GM12878 (cell line): ENCODE data around the gene CSNK1G1. TPM values are rescaled to one million over a fixed set of nuclear protein-coding genes. Genes with fewer than 3 reads are reported as not detected.

Source experiments
- ATAC-seq: fragments of 200-7000 bp; cut with Tn5 transposase; 3 replicates; pipeline ENCODE4 v1.9.1; 2020; ENCODE audit warnings: mild to moderate bottlenecking, moderate library complexity
- BruUV-seq: library from RNA; stranded (reverse); fragments of 400-500 nt; replicated peaks from 2 replicates; lab custom pipeline; 2021; lab: Mats Ljungman, UMichigan
- CTCF ChIA-PET: fragments of 300-600 bp; sonication (Branson Sonifier 250); formaldehyde crosslinking; extraction: SDS; loops from one replicate; lab custom pipeline; 2021; ENCODE audit warnings: inconsistent platforms; lab: Yijun Ruan, JAX
- POLR2A ChIA-PET: fragments of 350-600 bp; formaldehyde crosslinking; extraction: SDS; loops from one replicate; lab custom pipeline; 2021; ENCODE audit warnings: inconsistent platforms; lab: Charles Lee
- RAD21 ChIA-PET: fragments of 300-600 bp; sonication (Branson Sonifier 250); formaldehyde crosslinking; loops from one replicate; lab custom pipeline; 2023; ENCODE audit warnings: antibody characterized with exemption; ENCODE audit not compliant: unreplicated experiment; lab: Charles Lee
- SMC1A ChIA-PET: fragments of 300-600 bp; sonication (Branson Sonifier 250); formaldehyde crosslinking; loops from one replicate; lab custom pipeline; 2023; ENCODE audit not compliant: unreplicated experiment, uncharacterized antibody; lab: Charles Lee
- DNase-seq: peaks from one replicate; pipeline ENCODE4 v3.0.0-alpha.2; 2011; ENCODE audit warnings: low read depth, low spot score
- FAIRE-seq: peaks from 3 replicates; lab custom pipeline; 2011; peaks lifted over from hg19 to GRCh38; lab: Jason Lieb, UNC
- H2AFZ ChIP-seq: 2 replicates; pipeline ENCODE4 v1.6.0; 2011; ENCODE audit warnings: low read depth, low read length, control low read depth; ENCODE audit not compliant: control insufficient read depth
- H3K27ac ChIP-seq: 2 replicates; pipeline ENCODE4 v1.5.1; 2011; ENCODE audit warnings: control low read depth; ENCODE audit not compliant: control insufficient read depth, insufficient read depth
- H3K27me3 ChIP-seq, 2 experiments: replicated peaks in 1 of 2; 2 replicates each; pipeline versions ENCODE4 v1.6.0 to v1.6.1; 2011; ENCODE audit warnings: low read length in 1 of 2; ENCODE audit not compliant: control insufficient read depth in 2 of 2, insufficient read depth in 2 of 2
- H3K36me3 ChIP-seq, 2 experiments: 2 replicates each; pipeline ENCODE4 v1.5.1; 2011; ENCODE audit warnings: low read length in 1 of 2; ENCODE audit not compliant: control insufficient read depth in 2 of 2, insufficient read depth in 2 of 2
- H3K4me1 ChIP-seq: 2 replicates; pipeline ENCODE4 v1.6.1; 2011; ENCODE audit warnings: mild to moderate bottlenecking, low read length, moderate library complexity, mixed read lengths; ENCODE audit not compliant: control insufficient read depth, insufficient read depth
- H3K4me2 ChIP-seq: 2 replicates; pipeline ENCODE4 v1.6.0; 2011; ENCODE audit warnings: control low read depth; ENCODE audit not compliant: control insufficient read depth, insufficient read depth
- H3K4me3 ChIP-seq: fragments of 200-600 bp; sonication (generic); 2 replicates; pipeline ENCODE4 v1.5.1; 2016
- H3K79me2 ChIP-seq: 2 replicates; pipeline ENCODE4 v1.6.0; 2011; ENCODE audit warnings: low read length; ENCODE audit not compliant: control insufficient read depth, insufficient read depth
- H3K9ac ChIP-seq: 2 replicates; pipeline ENCODE4 v1.8.0; 2011; ENCODE audit warnings: low read length, control low read depth, mixed read lengths; ENCODE audit not compliant: control insufficient read depth, insufficient read depth
- H3K9me3 ChIP-seq: replicated peaks from 3 replicates; pipeline ENCODE4 v1.5.1; 2011; ENCODE audit warnings: mild to moderate bottlenecking, low read length; ENCODE audit not compliant: control insufficient read depth, insufficient read depth
- H4K20me1 ChIP-seq: 2 replicates; pipeline ENCODE4 v1.6.0; 2011; ENCODE audit not compliant: control insufficient read depth, insufficient read depth
- ASH2L ChIP-seq: fragments of 300-600, 200-600 bp; sonication (generic); IDR thresholded peaks from 2 replicates; pipeline ENCODE4 v1.6.1; 2017; ENCODE audit warnings: low read depth, mild to moderate bottlenecking, borderline replicate concordance
- DPF2 ChIP-seq: fragments of 450-650 bp; IDR thresholded peaks from 2 replicates; pipeline ENCODE4 v1.6.1; 2017; ENCODE audit warnings: mild to moderate bottlenecking
- ESRRA ChIP-seq: IDR thresholded peaks from 2 replicates; pipeline ENCODE4 v1.6.1; 2012; ENCODE audit warnings: mild to moderate bottlenecking, low read length, improper control_type of control experiment
- GABPA ChIP-seq: IDR thresholded peaks from 2 replicates; pipeline ENCODE4 v1.6.1; 2014; ENCODE audit warnings: antibody characterized with exemption, low read depth, mild to moderate bottlenecking, inconsistent platforms
- IKZF1 ChIP-seq: fragments of 450-650 bp; conservative IDR thresholded peaks from 2 replicates; pipeline ENCODE4 v1.6.1; 2017; ENCODE audit warnings: antibody characterized with exemption, mild to moderate bottlenecking
- LARP7 ChIP-seq: fragments of 450-650 bp; IDR thresholded peaks from 2 replicates; pipeline ENCODE4 v1.6.1; 2017; ENCODE audit warnings: mild to moderate bottlenecking
- NFYB ChIP-seq: IDR thresholded peaks from 2 replicates; pipeline ENCODE4 v1.6.1; 2011; ENCODE audit warnings: low read depth, mild to moderate bottlenecking, low read length, improper control_type of control experiment, moderate library complexity; ENCODE audit not compliant: insufficient read depth
- POLR2A ChIP-seq: IDR thresholded peaks from 2 replicates; pipeline ENCODE4 v1.6.1; 2011; ENCODE audit warnings: low read depth, mild to moderate bottlenecking, low read length
- SMC3 ChIP-seq: IDR thresholded peaks from 2 replicates; pipeline ENCODE4 v1.6.1; 2011; ENCODE audit warnings: low read length, improper control_type of control experiment, borderline replicate concordance
- SREBF1 ChIP-seq: IDR thresholded peaks from 2 replicates; pipeline ENCODE4 v1.6.1; 2012; ENCODE audit warnings: mild to moderate bottlenecking, low read length
- SUPT20H ChIP-seq: IDR thresholded peaks from 2 replicates; pipeline ENCODE4 v1.6.1; 2011; ENCODE audit warnings: low read depth, mild to moderate bottlenecking, low read length, moderate library complexity, borderline replicate concordance; ENCODE audit not compliant: control insufficient read depth
- TARDBP ChIP-seq: IDR thresholded peaks from 2 replicates; pipeline ENCODE4 v1.6.1; 2016; ENCODE audit warnings: borderline replicate concordance
- ZSCAN29 ChIP-seq: fragments of 450-650 bp; IDR thresholded peaks from 2 replicates; pipeline ENCODE4 v1.6.1; 2017; ENCODE audit warnings: mild to moderate bottlenecking, moderate library complexity
- WGBS: methylation state at CpG from one replicate; pipeline ENCODE4 v1.1.6; 2016; ENCODE audit warnings: low lambda C conversion rate; ENCODE audit not compliant: insufficient replicate concordance, insufficient coverage; ENCODE audit errors: missing lambda C conversion rate; 5-methylcytosine and 5-hydroxymethylcytosine counted together
- in situ Hi-C: fragments of 300-500 bp; cut with MboI; formaldehyde crosslinking; loops from 9 replicates; pipeline ENCODE4 v1.14.3; 2018; ENCODE audit warnings: mixed read lengths
- intact Hi-C: fragments of 100-400 bp; cut with micrococcal nuclease; formaldehyde crosslinking; loops from one replicate; pipeline ENCODE4 v1.14.2; 2022; ENCODE audit not compliant: unreplicated experiment
- polyA plus RNA-seq, 11 experiments: library from polyadenylated mRNA; depleted of rRNA in 4 of 11; unstranded in 6 of 11; stranded (reverse) in 5 of 11; fragments of >200 nt; fragmentation: Nextera tagmentation in 4 of 11; fragmentation: Illumina TruSeq in 1 of 11; extraction: Ambion mirVana in 4 of 11; extraction: Trizol in 1 of 11; gene quantifications; 1 replicate in 1 of 11; 2 replicates in 10 of 11; pipeline versions ENCODE4 v1.2.1 to v1.2.3, GENCODE V29; 2011 to 2016; ENCODE audit warnings: inconsistent platforms in 2 of 11, missing spikeins in 2 of 11, low read depth in 1 of 11
- total RNA-seq, 4 experiments: library from RNA; depleted of rRNA in 3 of 4; stranded (reverse); fragments of >200 nt in 3 of 4; fragmentation: Illumina TruSeq in 1 of 4; extraction: Trizol in 1 of 4; gene quantifications; 2 replicates each; pipeline versions ENCODE4 v1.2.1 to v1.2.3, GENCODE V29; 2013 to 2021
- TF ChIP-seq, protein P1 (sequence below): fragments of 450-650 bp; conservative IDR thresholded peaks from 2 replicates; pipeline ENCODE4 v1.6.1; 2017; ENCODE audit warnings: mild to moderate bottlenecking, moderate library complexity
- TF ChIP-seq, protein P2 (sequence below): IDR thresholded peaks from 2 replicates; pipeline ENCODE4 v1.6.1; 2012; ENCODE audit warnings: low read depth, low read length, improper control_type of control experiment
- TF ChIP-seq, protein P3 (sequence below): fragments of 450-650 bp; IDR thresholded peaks from 2 replicates; pipeline ENCODE4 v1.6.1; 2018; ENCODE audit warnings: mild to moderate bottlenecking, low read depth, moderate library complexity; ENCODE audit not compliant: partially characterized antibody
- TF ChIP-seq, protein P4 (sequence below): IDR thresholded peaks from 2 replicates; pipeline ENCODE4 v1.6.1; 2012; ENCODE audit warnings: low read depth, low read length, improper control_type of control experiment

CSNK1G1 gene
- total and polyA plus RNA-seq, 10 of the 15 experiments (the other 5 are each of a cell fraction or from before 2014, with no cell fraction given), result 6.1 to 23.4 (median 15.3) TPM

GRCh38 chr15:64324165-64324877 is 31.7 kb downstream of the CSNK1G1 start (continued):
- TF ChIP-seq, protein P1, sequence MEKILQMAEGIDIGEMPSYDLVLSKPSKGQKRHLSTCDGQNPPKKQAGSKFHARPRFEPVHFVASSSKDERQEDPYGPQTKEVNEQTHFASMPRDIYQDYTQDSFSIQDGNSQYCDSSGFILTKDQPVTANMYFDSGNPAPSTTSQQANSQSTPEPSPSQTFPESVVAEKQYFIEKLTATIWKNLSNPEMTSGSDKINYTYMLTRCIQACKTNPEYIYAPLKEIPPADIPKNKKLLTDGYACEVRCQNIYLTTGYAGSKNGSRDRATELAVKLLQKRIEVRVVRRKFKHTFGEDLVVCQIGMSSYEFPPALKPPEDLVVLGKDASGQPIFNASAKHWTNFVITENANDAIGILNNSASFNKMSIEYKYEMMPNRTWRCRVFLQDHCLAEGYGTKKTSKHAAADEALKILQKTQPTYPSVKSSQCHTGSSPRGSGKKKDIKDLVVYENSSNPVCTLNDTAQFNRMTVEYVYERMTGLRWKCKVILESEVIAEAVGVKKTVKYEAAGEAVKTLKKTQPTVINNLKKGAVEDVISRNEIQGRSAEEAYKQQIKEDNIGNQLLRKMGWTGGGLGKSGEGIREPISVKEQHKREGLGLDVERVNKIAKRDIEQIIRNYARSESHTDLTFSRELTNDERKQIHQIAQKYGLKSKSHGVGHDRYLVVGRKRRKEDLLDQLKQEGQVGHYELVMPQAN, result no peak
- no peak for TF ChIP-seq SUPT20H
- no peak for TF ChIP-seq SMC3
- TF ChIP-seq ESRRA, result no peak
- TF ChIP-seq NFYB, result no peak

DNA sequence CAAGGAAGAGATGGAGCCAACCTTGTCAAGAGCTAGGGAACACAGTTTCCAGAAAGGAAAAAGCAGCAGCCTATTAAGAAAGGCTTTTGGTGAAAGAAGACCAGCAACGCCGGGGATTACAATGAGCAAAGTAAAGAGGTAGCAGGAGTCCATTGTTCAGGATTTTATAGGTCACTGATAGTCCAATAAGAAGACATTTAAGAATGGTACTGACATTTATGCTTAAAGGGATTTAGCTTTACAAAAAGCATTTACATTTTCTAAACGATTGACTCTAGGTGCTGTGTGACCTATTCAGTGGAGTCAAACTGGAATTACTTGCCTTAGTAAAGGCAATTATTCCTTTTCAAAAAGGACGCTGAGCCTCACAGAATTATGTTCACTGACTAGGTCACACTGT is 40.8 kb downstream of the CSNK1G1 start:
- FAIRE-seq, result no peak
- RAD21 ChIA-PET, result no interaction called here
- no peak overlapping the region for H3K27ac ChIP-seq
- H3K9me3 ChIP-seq, result no peaks in the 10 kb centered on the region
- no peak for ATAC-seq
- CTCF ChIA-PET, result interaction anchor here (2.1 kb wide), 1 partner anchor 10 kb away, joined by 5 read pairs; no protein-coding TSS in a partner anchor
- SMC1A ChIA-PET, result interaction anchor here (1.2 to 1.4 kb wide), 2 partner anchors 10 to 94 kb away, joined by 3 to 5 read pairs; no protein-coding TSS in a partner anchor
- in situ Hi-C loops, result no loop called here
- H3K27me3 ChIP-seq, result no peaks in the 10 kb centered on the region
- BruUV-seq, result no TSS peak
- H3K4me1 ChIP-seq, result no peaks in the 10 kb centered on the region
- intact Hi-C loops, result no loop called here
- H3K79me2 ChIP-seq, result no peaks in the 10 kb centered on the region; the same call in 1 of the 2 replicates
- no peak overlapping the region for H2AFZ ChIP-seq
- H4K20me1 ChIP-seq, result no peaks in the 10 kb centered on the region
- DNase-seq, result no peak
- H3K36me3 ChIP-seq, result no peaks in the 10 kb centered on the region; a peak in 1 of 4 replicates
- no peak overlapping the region for H3K4me2 ChIP-seq
- 92% methylated on average over 4 of the region's 4 CpGs for WGBS
- H3K4me3 ChIP-seq, result no peak overlapping the region
- POLR2A ChIA-PET, result interaction anchor here (0.5 to 1.1 kb wide), 2 partner anchors 10 to 42 kb away, joined by 3 to 5 read pairs; no protein-coding TSS in a partner anchor
- H3K9ac ChIP-seq, result no peak overlapping the region
- TF ChIP-seq IKZF1, result no peak
- no peak for TF ChIP-seq DPF2
- no peak for TF ChIP-seq POLR2A
- TF ChIP-seq, protein P2, sequence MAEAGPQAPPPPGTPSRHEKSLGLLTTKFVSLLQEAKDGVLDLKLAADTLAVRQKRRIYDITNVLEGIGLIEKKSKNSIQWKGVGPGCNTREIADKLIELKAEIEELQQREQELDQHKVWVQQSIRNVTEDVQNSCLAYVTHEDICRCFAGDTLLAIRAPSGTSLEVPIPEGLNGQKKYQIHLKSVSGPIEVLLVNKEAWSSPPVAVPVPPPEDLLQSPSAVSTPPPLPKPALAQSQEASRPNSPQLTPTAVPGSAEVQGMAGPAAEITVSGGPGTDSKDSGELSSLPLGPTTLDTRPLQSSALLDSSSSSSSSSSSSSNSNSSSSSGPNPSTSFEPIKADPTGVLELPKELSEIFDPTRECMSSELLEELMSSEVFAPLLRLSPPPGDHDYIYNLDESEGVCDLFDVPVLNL, result no peak
- TF ChIP-seq ZSCAN29, result no peak
- no peak for TF ChIP-seq GABPA
- no peak for TF ChIP-seq TARDBP
- TF ChIP-seq, protein P3, sequence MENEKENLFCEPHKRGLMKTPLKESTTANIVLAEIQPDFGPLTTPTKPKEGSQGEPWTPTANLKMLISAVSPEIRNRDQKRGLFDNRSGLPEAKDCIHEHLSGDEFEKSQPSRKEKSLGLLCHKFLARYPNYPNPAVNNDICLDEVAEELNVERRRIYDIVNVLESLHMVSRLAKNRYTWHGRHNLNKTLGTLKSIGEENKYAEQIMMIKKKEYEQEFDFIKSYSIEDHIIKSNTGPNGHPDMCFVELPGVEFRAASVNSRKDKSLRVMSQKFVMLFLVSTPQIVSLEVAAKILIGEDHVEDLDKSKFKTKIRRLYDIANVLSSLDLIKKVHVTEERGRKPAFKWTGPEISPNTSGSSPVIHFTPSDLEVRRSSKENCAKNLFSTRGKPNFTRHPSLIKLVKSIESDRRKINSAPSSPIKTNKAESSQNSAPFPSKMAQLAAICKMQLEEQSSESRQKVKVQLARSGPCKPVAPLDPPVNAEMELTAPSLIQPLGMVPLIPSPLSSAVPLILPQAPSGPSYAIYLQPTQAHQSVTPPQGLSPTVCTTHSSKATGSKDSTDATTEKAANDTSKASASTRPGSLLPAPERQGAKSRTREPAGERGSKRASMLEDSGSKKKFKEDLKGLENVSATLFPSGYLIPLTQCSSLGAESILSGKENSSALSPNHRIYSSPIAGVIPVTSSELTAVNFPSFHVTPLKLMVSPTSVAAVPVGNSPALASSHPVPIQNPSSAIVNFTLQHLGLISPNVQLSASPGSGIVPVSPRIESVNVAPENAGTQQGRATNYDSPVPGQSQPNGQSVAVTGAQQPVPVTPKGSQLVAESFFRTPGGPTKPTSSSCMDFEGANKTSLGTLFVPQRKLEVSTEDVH, result no peak
- no peak for TF ChIP-seq ASH2L
- no peak for TF ChIP-seq SREBF1
- TF ChIP-seq, protein P4, sequence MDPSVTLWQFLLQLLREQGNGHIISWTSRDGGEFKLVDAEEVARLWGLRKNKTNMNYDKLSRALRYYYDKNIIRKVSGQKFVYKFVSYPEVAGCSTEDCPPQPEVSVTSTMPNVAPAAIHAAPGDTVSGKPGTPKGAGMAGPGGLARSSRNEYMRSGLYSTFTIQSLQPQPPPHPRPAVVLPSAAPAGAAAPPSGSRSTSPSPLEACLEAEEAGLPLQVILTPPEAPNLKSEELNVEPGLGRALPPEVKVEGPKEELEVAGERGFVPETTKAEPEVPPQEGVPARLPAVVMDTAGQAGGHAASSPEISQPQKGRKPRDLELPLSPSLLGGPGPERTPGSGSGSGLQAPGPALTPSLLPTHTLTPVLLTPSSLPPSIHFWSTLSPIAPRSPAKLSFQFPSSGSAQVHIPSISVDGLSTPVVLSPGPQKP, result no peak
- TF ChIP-seq LARP7, result no peak
